OCI-LY7 (cell line): Measurements from ENCODE around the gene LDAF1. TPM values are rescaled to one million over a fixed set of nuclear protein-coding genes. Genes with fewer than 3 reads are reported as not detected.

ENCODE experiments used
- BruUV-seq: library from RNA; stranded (reverse); fragments of 400-500 nt; replicated peaks from 2 replicates; lab custom pipeline; 2021; lab: Mats Ljungman, UMichigan
- CTCF ChIA-PET: fragments of 300-600 bp; sonication (Branson Sonifier 250); formaldehyde crosslinking; loops from one replicate; lab custom pipeline; 2022; ENCODE audit warnings: antibody characterized with exemption; ENCODE audit not compliant: unreplicated experiment; lab: Charles Lee
- POLR2A ChIA-PET: fragments of 300-600 bp; sonication (Branson Sonifier 250); formaldehyde crosslinking; loops from one replicate; lab custom pipeline; 2022; ENCODE audit warnings: antibody characterized with exemption; lab: Charles Lee
- DNase-seq: peaks from one replicate; pipeline ENCODE4 v3.0.0-alpha.2; 2015; ENCODE audit warnings: low spot score
- H2AFZ ChIP-seq: fragments of 200-600 bp; sonication (generic), shearing (Covaris generic); 2 replicates; pipeline ENCODE4 v1.6.1; 2014; ENCODE audit warnings: mild to moderate bottlenecking, antibody characterized with exemption, low read length, moderate library complexity
- H3K27ac ChIP-seq: fragments of 200-600 bp; sonication (generic); 2 replicates; pipeline ENCODE4 v1.5.1; 2014; ENCODE audit warnings: mixed run types, low read depth, mild to moderate bottlenecking, moderate library complexity, low read length, inconsistent platforms; ENCODE audit not compliant: poor library complexity, severe bottlenecking
- H3K36me3 ChIP-seq: fragments of 200-600 bp; sonication (generic); 2 replicates; pipeline ENCODE4 v1.6.1; 2014; ENCODE audit warnings: mild to moderate bottlenecking, antibody characterized with exemption, low read length, moderate library complexity, mixed read lengths; ENCODE audit not compliant: insufficient read depth
- H3K4me1 ChIP-seq: fragments of 200-600 bp; sonication (generic); 2 replicates; pipeline ENCODE4 v1.5.1; 2014; ENCODE audit warnings: mild to moderate bottlenecking, low read length; ENCODE audit not compliant: insufficient read depth, poor library complexity, severe bottlenecking
- H3K4me2 ChIP-seq: fragments of 200-600 bp; sonication (generic); 2 replicates; pipeline ENCODE4 v1.6.1; 2014; ENCODE audit warnings: mild to moderate bottlenecking, low read length
- H3K4me3 ChIP-seq: fragments of 200-600 bp; sonication (generic); 2 replicates; pipeline ENCODE4 v1.5.1; 2014; ENCODE audit warnings: mild to moderate bottlenecking, low read depth, low read length; ENCODE audit not compliant: poor library complexity, severe bottlenecking
- H3K79me2 ChIP-seq: fragments of 200-600 bp; sonication (generic); 2 replicates; pipeline ENCODE4 v1.6.1; 2016; ENCODE audit warnings: low read depth, mild to moderate bottlenecking, low read length, moderate library complexity, mixed read lengths; ENCODE audit not compliant: insufficient read depth
- H3K9me2 ChIP-seq: fragments of 200-600 bp; sonication (generic); 2 replicates; pipeline ENCODE4 v1.6.1; 2016; ENCODE audit warnings: mild to moderate bottlenecking, low read length, mixed read lengths; ENCODE audit not compliant: insufficient read depth
- H3K9me3 ChIP-seq: fragments of 200-600 bp; sonication (generic); 2 replicates; pipeline ENCODE4 v1.6.1; 2014; ENCODE audit warnings: mild to moderate bottlenecking, mixed run types, low read length, mixed read lengths
- H4K20me1 ChIP-seq: fragments of 200-600 bp; sonication (generic); 2 replicates; pipeline ENCODE4 v1.6.1; 2014; ENCODE audit warnings: mild to moderate bottlenecking, antibody characterized with exemption, low read length, moderate library complexity, mixed read lengths; ENCODE audit not compliant: insufficient read depth
- CTCF ChIP-seq: fragments of 200-600 bp; sonication (generic); conservative IDR thresholded peaks from 2 replicates; pipeline ENCODE4 v1.5.1; 2014; ENCODE audit warnings: mild to moderate bottlenecking, antibody characterized with exemption, low read length, moderate library complexity, mixed read lengths
- EZH2phosphoT487 ChIP-seq: fragments of 200-600 bp; sonication (generic); IDR thresholded peaks from 2 replicates; pipeline ENCODE4 v1.6.1; 2018; ENCODE audit warnings: low read depth, borderline replicate concordance, mild to moderate bottlenecking, mixed run types, antibody characterized with exemption, low read length, moderate library complexity, mixed read lengths
- intact Hi-C: fragments of 100-400 bp; cut with micrococcal nuclease; formaldehyde crosslinking; loops from one replicate; pipeline ENCODE4 v1.10.0; 2022; ENCODE audit not compliant: unreplicated experiment
- total RNA-seq, 2 experiments: library from RNA; depleted of rRNA in 1 of 2; stranded (reverse); fragments of >200 nt in 1 of 2; shearing (Covaris generic) in 1 of 2; gene quantifications; 2 replicates each; pipeline ENCODE4 v1.2.3, GENCODE V29; 2014 to 2022

LDAF1 gene
- total RNA-seq, 2 experiments from 2014 or later = 5.4 to 6.7 TPM

- Histone ChIP-seq H3K4me3 (no peak overlapping the region), H3K9me2 (no peaks in the 10 kb centered on the region), H3K36me3 (no peaks in the 10 kb centered on the region), H4K20me1 (no peaks in the 10 kb centered on the region), H3K4me2 (no peak overlapping the region), H3K27ac (no peak overlapping the region), H2AFZ (no peak overlapping the region), H3K9me3 (no peaks in the 10 kb centered on the region), H3K4me1 (no peaks in the 10 kb centered on the region), H3K79me2 (no peaks in the 10 kb centered on the region)
- ChIA-PET POLR2A (interaction anchor here (0.7 kb wide), 1 partner anchor 1482 kb away, joined by 3 read pairs; no protein-coding TSS in a partner anchor), CTCF (interaction anchor here (0.6 kb wide), 1 partner anchor 30 kb away, joined by 3 read pairs; no protein-coding TSS in a partner anchor)
- TF ChIP-seq CTCF (no peak), EZH2phosphoT487 (no peak)
- intact Hi-C loops = no loop called here
- BruUV-seq = no TSS peak
- DNase-seq = no peak
These were observed 68.3 kb downstream of the LDAF1 start for GRCh38 chr16:21226749-21227148.

- H3K4me2 ChIP-seq = no peak overlapping the region
- H3K9me3 ChIP-seq = no peaks in the 10 kb centered on the region
- no peaks in the 10 kb centered on the region for H3K4me1 ChIP-seq
- intact Hi-C loops = no loop called here
- H3K27ac ChIP-seq = no peak overlapping the region
- H3K36me3 ChIP-seq = no peaks in the 10 kb centered on the region
- no peak for DNase-seq
- no peak overlapping the region for H3K4me3 ChIP-seq
- ChIA-PET POLR2A (no interaction called here), CTCF (no interaction called here)
- no peaks in the 10 kb centered on the region for H3K79me2 ChIP-seq
- BruUV-seq = no TSS peak
- no peaks in the 10 kb centered on the region for H4K20me1 ChIP-seq
- H3K9me2 ChIP-seq = no peaks in the 10 kb centered on the region
- no peak overlapping the region for H2AFZ ChIP-seq
- TF ChIP-seq CTCF (no peak), EZH2phosphoT487 (no peak)
These were observed 69.4 kb downstream of the LDAF1 start for GRCh38 chr16:21227866-21228265.

- H3K36me3 ChIP-seq = no peaks in the 10 kb centered on the region
- no peaks in the 10 kb centered on the region for H4K20me1 ChIP-seq
- H2AFZ ChIP-seq = no peak overlapping the region
- no peaks in the 10 kb centered on the region for H3K79me2 ChIP-seq
- no TSS peak for BruUV-seq
- no peak overlapping the region for H3K4me3 ChIP-seq
- no peak for DNase-seq
- no peak overlapping the region for H3K4me2 ChIP-seq
- intact Hi-C loops = no loop called here
- H3K9me2 ChIP-seq = no peaks in the 10 kb centered on the region
- no peaks in the 10 kb centered on the region for H3K9me3 ChIP-seq
- H3K4me1 ChIP-seq = no peaks in the 10 kb centered on the region
- H3K27ac ChIP-seq = no peak overlapping the region
- ChIA-PET POLR2A (no interaction called here), CTCF (no interaction called here)
- TF ChIP-seq CTCF = no peak
- TF ChIP-seq EZH2phosphoT487 = no peak
These were observed 69.9 kb downstream of the LDAF1 start for GRCh38 chr16:21228361-21228872.
